GM19328 (cell line): ENCODE data around the gene EML3.
"Not testable (repeated sequence)": the region's sequence is repeated elsewhere in the genome, so short reads cannot be mapped to it uniquely, and the experiment has no call there.

Source experiments
- ATAC-seq: cut with Tn5 transposase; IDR thresholded peaks from one replicate; pipeline ENCODE4 v1.9.1; 2021; ENCODE audit warnings: mild to moderate bottlenecking, moderate library complexity; ENCODE audit not compliant: unreplicated experiment

The EML3 gene

DNA sequence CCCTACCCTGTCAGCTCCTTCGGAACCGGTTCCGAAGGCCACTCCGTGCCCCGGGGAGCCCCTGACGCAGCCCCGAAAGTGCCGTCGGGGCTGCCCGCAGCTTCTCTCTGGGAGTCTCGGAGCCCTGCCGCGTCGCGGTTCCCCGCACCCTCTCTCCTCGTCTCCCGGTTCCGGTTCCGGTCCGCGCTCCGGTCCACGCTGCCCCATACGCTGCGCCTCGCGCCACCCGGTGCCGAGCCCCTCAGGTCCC is 11.5 kb downstream of the EML3 start:
- ATAC-seq, result no peak

DNA sequence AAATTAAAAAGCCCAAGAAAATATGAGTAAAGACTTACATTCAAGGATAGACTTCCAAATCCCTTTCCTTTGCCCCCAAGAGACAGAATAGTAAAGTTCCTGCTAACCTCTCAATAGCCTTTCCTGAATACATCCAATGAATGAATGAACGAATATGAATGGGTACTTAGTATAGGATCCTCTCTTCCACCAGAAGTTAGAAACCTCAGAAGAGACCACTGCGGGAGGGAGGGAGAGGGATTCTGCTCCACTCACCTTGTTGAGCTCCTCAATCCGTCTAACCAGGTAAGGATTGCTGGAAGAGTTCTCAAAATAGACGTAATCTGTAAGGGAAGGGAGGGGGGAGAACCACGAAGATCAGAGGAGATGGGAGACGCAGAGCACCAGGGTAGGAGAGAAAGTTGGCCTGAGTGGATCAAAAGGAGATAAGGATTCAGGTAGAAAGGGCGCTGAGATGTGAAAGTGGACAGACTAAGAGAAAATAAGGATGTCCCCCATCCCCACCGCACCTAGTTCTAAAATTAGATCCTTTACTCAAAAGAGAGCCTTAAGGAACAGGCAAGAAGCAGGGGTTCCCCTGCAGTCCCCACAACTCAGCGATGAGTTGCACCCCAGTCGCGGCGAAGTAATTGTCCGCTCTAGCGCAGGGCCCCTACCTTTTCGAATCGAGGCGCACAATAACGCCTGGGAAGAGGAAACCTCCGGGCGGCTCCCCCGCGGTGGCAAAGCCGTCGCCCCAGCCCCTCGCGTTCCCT is 12.0 kb downstream of the EML3 start:
- no peak for ATAC-seq

DNA sequence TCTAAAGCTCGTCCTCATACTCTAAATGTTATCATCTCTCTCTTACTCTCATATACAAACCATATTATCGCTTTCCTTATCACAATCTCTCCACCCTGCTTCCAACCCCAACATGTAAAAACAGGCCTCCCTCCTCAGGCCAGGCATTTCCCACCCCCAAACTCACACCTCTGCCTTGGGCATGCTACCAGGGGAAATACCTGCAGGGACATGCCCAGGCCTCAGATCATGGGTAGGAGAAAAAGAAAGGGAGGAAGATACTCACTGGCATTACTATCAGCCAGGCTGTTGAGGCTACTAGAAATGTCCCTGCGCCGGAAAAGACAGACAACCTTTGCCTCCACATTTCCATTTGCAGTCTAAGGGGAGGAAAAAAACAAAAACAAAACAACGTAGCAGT is 12.7 kb downstream of the EML3 start:
- ATAC-seq, result no peak

DNA sequence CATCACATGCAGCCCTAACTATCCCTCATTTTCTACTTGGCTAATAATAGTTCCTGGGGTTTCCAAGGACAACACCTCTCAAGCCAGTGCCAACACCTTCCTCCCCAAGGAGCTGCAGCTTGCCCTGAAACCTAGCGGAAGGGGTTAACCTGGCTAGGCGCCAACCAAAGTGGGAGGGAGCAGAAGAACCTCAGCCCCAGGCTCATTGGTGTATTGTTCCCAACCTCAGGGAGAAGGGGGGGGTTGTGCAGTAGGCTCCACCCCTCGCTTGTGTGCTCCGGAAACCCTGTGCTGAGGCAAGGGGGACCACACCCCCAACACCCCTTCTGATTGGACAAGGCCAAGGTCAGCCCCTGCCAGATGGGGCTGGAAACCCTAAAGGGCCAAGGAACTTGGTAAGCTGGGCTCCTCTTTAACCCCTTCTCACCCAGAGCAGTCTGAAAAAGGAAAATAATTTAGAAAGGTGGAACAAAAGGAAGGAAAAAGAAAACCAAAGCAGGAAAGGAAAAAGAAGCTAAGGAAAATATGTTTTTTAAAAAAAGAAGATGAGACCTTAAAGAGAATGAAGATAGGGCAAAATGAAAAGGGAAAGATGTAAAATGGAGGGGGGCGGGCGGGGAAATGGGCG is 13.4 kb downstream of the EML3 start:
- ATAC-seq, result peak; percentile 34

DNA sequence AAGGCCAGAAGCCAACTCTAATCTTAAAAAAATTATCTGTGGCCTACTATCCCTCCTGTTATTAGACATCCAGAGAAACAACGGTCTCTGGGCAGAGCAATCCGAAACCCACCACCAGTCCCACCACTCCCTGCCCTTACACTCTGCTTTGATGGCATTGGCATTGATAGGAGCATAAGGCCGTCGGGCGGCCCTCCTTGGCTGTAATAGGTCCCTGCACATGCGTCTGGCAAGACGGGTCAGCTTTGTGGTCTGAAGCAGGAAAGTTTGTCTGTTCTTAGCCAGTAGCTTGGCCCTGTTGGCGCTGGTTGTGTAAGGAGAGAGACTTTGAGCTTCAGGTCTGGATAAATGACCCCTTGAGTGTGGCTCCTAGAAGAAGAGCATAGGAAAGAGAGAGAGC is 17.5 kb downstream of the EML3 start:
- ATAC-seq, result no peak

DNA sequence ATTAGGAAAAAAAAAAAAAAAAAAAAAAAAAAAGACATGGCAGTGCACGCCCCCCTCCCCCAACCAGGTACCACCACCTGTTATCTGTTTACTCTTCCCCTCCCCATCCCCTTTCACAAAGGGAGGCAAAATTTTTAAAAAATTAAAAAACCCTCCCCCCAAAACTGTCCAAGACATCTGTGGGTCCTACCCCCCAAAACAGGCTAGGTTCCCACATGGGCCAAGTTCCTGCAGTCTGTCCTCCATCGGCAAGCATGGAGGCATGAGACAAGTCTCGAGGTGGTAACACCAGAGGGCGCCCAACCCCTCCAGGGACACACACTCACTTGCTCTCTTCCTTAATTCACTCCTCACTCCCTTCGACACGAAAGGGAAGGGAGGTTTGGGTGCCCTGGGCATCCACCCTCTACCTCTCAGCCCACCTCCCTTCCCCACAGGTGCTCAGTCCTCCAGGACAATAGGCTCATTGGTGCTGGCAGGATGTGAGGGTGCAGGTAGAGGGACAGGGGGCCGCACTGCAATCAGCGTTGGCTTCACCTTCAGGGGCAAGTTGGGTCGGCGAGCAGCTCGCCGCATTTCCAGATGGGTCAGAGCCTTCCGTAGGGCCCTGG is 19.0 kb downstream of the EML3 start:
- ATAC-seq, result no peak

DNA sequence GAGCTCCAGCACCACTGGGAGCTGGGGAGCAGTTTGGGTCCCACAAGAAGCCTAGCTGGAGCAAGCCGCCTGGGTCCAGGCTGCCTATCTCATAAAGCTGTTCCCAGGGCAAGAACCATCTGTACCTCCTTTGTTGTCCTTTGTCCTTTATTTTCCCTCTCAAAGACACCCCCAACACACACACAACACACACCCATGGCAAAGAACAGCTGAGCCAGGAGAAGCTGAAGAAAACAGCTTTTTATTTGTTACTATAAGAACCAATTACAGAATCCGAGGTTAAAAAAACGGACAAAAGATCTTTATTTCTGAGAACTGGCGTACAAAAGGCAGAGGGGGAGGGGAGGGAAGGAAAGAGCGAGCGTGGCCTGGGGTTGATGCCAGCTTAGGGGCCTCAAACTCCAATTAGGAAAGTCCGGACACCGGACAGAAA is 19.6 kb downstream of the EML3 start:
- ATAC-seq, result no peak

DNA sequence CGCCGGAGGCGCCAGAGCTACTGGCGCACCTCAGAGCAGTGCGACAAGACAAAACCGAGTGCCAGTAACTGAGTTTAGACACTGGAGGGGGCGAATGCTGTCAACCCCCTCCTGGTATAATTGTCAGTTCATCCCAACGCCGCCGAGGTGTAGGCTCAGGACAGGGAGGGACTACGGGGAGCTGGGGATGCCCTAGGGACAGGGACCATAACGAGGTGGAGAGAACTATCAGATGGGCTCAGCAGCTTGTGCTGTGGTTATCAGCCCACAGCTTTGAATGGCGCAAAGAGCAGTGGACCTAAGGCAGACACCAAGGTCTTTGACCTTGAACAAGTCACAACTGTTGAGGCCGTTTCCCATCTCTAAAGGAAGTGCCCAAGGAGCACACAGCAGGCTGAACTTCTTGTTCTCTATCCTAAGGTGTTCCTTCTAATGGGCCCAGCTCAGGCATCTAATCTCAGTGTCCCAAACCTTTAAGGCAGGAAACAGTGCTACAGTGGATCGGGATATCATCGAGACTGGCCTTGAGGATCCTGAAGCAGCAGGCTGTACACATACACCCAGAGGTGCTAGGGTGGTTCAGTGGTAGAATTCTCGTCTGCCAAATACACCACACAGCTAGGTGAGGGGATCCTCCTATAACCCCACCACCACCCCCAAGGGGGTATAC is 20.3 kb downstream of the EML3 start:
- ATAC-seq, result no peak

DNA sequence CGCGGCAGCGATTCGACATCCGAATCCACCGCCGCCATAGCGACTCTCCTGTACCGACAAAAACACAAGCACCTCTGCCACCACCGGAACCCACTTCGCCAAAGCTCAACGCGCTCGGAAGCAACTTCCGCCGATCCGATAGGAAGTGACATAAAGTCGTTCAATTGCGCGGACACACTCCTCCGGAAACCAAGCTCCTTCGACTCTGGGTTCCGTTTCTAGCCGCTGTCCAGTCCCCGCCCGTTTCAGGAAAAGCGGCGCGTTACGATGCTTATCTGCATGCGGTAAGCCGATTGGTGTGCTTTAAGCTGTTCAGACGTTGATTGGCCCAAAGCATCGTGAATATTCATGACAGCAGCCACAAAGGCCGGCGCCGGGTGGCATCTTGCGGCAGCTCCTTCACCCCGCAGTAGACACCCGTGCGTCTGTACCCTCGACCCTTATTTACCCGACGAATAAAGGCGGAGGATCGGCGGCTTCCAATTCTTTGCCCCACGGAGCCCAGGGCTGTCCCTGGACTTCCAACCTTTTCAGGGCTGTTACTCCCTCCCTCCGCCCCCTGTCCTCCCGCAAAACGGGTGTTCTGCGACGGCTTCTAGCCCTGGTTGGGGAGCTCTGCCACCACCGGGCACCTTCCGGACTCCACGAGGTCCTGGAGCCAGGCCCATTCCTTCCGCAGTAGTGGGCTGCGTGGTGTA is 21.0 kb downstream of the EML3 start, which contains the start of gene TUT1:
TSS of gene TUT1 (minus strand) at position 76 of the 698 bp plus-strand sequence. CDS start at position 38, 38 bp downstream.
- ATAC-seq, result peak; percentile 75

DNA sequence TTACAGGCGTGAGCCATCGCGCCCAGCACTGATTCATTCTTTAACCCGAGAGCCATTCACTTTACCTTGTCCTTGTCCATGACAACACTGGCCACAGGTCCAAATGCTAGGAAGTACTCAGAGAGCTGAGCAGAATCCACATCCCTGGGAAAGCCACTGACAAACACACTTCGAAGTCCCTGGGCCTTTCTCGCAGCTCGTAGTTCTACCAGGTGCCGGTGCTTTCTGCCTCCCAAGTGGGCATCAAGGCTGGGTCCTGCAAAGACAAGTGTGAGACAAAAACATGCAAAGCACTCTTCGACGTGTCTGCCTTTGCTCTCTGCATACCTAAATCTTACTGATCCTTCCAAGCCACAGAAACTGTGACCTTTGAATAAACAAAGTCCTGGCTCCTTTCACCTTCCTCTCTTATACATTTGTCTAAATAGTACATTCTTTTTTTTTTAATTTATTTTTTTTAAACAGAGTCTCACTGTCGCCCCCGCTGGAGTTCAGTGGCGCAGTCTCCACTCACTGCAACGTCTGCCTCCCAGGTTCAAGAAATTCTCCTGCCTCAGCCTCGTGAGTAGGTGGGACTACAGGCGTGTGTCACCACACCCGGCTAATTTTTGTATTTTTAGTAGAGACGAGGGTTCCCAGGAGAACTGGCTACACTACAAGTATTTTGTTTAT is 23.5 kb downstream of the EML3 start:
- ATAC-seq, result no peak

DNA sequence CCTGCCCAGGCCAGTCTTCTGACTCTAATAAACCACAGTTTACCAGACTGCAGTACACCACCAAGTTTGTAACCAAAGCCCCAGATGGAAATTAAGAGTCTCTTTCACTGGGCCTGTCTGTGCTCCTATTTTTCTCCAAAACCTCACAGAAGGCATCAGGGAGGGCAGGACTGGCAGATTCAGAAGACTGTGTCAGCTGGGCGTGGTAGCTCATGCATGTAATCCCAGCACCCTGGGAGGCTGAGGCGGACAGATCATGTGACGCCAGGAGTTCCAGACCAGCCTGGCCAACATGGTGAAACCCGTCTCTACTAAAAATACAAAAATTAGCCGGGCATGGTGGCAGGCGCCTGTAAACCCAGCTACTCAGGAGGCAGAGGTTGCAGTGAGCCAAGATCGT is 27.2 kb downstream of the EML3 start:
- not testable (repeated sequence) for ATAC-seq

DNA sequence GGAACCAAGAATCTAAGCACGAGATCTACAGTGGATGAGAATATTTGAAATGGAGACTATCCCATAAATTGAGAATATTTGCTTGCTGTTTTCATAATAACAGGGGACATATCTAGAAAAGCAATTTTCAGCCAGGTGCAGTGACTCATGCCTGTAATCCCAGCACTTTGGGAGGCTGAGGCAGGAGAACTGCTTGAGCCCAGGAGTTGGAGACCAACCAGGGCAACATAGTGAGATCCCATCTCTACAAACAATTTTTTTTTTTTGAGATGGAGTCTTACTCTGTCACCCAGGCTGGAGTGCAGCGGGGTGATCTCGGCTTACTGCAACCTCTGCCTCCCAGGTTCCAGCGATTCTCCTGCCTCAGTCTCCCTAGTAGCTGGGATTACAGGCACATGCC is 30.8 kb downstream of the EML3 start:
- ATAC-seq, result not testable (repeated sequence)

DNA sequence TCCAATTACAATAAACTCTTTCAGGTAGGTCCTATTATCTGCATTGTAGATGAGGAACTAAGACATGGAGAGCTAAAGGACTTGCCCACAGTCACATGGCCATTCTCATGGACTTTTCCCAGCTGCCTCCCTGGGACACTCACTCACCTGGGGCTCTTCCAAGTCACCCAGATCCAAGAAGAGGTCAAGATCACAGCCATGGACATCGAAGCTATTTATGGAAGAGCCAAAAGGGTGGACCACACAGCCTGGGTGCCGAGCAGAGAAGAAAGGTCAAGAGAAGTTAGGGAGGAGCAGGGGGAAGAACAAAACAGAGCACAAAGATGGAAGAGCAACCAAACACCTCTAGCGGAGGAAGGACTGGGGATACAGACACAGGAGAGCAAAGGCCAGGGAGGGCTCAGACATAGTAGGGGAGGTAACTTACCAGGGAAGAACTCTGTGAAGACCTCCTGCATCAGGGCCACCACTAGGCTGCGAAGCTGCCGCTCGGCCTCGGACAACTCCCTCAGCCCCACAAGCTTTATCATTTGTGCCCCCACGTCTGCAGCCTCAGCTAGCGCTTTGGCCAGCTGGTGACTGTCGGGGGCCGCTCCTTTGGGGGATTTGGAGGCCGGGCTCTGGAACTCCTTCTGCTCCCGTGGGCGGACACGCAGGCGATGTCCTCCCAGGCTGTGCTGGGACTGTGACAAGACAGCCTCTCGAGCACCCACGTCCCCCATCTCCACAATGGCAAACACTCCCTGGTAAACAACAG is 31.4 kb downstream of the EML3 start:
- no peak for ATAC-seq

DNA sequence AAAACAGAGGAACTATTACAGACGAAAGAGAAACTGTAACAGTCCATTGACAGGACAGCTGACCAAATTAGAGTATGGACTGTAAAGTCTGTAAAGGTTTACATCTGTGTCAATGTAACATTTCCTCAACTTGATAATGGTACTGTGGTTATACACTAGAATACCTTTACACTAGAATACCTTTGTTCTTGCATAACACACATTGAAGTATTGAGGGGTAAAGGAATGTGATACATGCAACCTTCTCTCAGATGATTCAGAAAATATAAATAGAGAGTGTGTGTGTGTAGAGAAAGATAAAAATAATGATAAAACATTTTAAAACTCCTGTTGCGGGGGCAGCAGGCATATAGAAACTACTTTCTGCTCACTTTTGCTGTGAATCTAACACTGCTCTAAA is 33.3 kb downstream of the EML3 start:
- no peak for ATAC-seq

DNA sequence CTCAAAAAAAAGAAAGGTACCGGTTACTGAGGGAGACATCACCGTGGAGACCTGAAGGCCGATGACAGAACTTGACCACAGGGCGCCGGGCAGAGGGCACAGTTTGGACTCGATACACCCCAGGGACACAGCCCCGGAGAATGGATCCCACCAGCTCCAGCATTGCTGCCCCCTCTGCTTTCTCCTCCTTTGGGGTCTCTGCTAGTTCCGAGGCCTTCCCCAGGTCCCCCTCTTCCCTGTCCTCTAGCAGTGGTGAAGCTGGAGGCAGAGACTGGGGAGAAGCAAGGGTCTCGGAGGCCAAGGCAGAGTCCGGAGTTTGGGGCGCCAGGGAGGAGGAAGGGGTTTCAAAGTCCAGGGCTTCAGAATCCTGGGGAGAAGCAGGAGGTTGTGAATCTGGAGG is 34.0 kb downstream of the EML3 start:
- no peak for ATAC-seq

DNA sequence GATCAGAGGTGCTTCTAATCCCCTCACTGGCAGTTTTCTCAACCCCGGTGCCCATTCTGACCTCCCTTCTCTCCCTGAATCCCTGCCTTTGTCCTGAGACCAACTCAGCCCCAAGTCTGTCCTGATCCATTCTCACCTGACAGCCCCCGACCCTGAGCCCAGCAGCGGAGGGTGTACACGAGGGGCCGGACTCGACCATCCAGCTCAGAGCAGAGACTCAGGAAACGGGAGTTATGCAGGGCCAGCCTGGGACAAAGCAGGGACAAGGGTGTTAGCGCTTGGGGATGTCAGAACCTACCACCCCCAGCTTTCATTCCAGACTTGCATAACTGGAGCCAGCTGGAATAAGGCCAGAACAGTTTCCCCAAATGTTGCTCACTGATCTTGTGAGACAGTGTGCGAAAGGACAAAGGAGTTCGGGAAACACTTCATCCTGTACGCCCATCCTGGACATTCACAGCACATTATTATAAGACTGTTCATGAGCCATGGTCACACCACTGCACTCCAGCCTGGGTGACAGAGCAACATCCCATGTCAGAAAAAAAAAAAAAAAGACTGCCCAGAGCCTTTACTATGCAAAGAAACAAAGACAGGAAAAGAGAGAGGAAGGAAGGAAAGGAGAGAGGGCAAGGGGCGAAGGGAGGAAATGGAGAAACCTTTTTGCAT is 35.4 kb downstream of the EML3 start:
- no peak for ATAC-seq

DNA sequence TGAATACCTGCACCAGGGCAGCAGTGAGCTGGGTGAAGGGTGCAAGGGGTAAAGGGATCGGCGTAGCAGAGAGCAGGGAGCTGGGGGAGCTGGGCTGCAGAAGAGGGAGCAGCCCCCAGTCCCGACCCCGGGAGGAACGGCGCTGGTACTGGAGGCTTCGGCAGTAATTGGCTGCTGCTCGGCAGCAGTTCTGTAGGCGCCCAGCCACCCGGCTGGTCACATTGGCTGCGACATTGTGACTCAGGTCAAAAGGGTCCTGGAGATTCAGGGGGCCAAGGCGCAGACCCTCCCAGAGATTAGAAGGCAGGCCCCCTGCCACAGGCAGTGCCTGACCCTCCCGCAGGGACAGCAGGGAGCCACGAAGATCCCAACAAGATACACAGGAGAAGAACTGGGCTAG is 36.7 kb downstream of the EML3 start:
- ATAC-seq, result no peak

DNA sequence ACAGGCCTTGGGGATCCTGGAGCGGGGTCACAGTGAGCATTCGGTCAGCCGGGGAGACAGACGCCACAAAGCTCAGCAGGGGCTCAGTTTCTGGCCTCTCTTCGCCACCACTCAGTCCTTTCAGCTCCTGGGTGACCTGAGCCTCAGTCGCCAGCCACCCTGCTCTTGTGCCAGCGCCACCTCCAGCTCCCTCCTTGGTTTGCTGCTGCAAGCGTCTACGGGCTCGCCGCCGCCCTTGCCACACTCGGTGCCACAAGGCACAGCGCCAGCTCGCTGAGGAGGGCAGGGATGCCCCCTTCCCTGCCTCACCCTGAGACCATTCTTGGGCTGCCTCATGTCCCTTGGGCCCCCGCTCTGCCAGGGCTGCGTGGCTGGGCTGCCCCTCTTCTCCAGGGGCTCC is 37.4 kb downstream of the EML3 start:
- no peak for ATAC-seq

DNA sequence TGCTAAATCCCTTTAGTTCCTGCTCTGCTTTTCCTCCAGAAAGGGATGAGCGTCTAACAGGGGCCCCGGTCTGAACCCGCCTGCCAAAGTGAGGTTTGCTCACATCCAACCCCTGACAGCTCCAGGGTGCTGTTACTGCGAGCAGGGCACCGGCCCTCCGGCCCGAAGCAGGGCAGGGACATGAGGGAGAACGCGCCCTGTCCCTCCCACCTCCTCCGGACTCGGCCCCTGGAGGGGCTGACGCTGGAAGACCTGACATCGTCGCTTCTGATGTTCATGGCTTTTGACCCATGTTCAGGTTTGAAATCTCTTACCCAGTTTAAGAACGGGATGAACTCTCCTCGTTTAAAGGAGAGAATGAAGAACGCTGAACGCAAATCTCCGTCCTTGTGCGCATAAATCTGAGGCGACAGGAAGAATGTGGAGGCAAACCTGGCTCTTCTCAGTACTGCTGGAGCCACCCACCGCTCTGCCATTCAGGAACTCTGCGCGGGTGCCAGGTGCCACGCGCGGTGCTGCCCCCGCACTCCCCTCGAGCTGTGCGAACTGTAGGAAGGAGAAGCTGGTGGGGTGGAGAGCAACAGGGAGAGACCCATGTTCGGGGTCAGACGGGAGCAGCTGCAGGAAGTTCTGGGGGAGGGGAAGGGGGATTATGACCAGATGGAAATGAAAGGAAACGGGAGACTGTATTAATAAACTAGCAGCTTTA is 38.1 kb downstream of the EML3 start:
- peak; percentile 18 for ATAC-seq
